22Rv1 (cell line): Measurements from ENCODE around the gene EPHA10.

ENCODE experiments used
- ZFX ChIP-seq: fragments of 450-650 bp; IDR thresholded peaks from 2 replicates; pipeline ENCODE4 v1.6.1; 2017; ENCODE audit warnings: antibody characterized with exemption, borderline replicate concordance
- TF ChIP-seq, protein P1 (sequence below): fragments of 450-650 bp; IDR thresholded peaks from 2 replicates; pipeline ENCODE4 v1.5.1; 2017; ENCODE audit warnings: mild to moderate bottlenecking

DNA sequence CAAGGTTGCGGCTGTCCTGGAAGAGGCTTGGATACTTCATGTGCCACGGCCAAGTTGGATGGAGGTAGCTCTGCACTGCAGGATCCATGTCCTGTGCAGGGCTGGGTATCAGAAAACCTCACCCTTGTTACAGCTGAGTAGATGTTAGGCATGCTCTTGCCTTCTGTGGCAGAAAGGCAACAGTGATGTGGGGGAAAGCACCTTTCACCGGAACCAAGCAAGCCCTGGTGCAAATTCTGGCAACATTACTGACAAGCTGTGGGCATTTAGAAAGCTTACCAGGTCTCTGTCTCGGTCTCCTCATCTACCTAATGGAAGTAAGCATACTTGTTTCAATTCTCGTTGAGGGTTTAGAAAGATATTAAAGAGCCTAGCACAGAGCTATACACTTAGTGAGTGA, 87.1 kb downstream of the EPHA10 start:
- TF ChIP-seq, protein P1, sequence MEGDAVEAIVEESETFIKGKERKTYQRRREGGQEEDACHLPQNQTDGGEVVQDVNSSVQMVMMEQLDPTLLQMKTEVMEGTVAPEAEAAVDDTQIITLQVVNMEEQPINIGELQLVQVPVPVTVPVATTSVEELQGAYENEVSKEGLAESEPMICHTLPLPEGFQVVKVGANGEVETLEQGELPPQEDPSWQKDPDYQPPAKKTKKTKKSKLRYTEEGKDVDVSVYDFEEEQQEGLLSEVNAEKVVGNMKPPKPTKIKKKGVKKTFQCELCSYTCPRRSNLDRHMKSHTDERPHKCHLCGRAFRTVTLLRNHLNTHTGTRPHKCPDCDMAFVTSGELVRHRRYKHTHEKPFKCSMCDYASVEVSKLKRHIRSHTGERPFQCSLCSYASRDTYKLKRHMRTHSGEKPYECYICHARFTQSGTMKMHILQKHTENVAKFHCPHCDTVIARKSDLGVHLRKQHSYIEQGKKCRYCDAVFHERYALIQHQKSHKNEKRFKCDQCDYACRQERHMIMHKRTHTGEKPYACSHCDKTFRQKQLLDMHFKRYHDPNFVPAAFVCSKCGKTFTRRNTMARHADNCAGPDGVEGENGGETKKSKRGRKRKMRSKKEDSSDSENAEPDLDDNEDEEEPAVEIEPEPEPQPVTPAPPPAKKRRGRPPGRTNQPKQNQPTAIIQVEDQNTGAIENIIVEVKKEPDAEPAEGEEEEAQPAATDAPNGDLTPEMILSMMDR: no peak
- no peak for TF ChIP-seq ZFX
